HG02973 (cell line): ENCODE measurements around the gene CCDC192.
A peak's percentile ranks its signal among the peaks of the same experiment; 100 is the strongest.
"Not testable (repeated sequence)": the region's sequence is repeated elsewhere in the genome, so short reads cannot be mapped to it uniquely, and the experiment has no call there.

ENCODE experiments used
- ATAC-seq: cut with Tn5 transposase; IDR thresholded peaks from one replicate; pipeline ENCODE4 v1.9.1; 2021; ENCODE audit warnings: moderate library complexity; ENCODE audit not compliant: unreplicated experiment

The CCDC192 gene

DNA sequence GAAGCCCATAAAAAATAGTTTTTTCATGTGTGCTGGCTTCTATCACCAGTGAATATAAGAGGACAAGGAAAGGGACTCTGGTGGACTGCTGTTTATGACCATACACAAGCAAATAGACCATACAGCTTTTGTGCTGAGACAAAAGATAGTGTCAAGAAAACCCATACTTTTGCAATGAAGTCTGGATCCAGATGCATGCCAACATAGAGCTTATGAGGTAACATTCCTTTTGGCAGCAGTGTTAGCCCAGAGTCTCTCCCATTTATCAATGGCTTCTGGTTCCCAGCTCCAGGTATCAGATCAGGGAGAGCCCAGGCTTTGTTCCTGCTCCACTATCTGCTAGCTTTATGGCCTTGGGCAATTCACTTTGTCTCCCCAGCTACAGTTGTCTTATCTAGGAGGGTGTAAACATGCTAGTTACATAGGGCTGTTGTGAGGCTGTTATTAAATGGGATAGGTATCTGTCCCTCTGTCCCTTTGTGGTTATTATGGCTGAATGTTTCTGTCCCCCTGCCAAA, 55.6 kb downstream of the CCDC192 start:
- ATAC-seq: no peak

DNA sequence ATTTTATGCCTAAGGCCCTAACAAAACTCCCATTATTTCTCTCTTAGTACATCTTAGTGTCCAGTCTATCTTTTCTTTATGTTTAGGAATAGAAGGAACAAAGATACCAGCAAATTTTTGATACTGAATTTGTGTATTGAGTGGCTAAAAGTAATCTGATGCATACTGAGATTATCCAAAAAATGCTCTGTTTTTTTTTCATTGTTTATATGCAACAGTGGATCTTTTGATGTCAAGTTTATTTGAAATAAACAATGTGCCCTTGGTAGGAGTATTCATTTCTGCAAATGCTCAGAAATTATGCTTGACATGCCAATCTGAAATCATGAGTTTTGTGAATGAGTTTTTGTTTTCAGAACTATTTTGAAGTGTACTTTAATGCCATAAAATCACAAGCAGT, 58.7 kb downstream of the CCDC192 start:
- ATAC-seq: no peak

- no peak for ATAC-seq
These were observed 59.2 kb downstream of the CCDC192 start for GRCh38 chr5:127762412-127762811.

- no peak for ATAC-seq
These were observed 63.6 kb downstream of the CCDC192 start for GRCh38 chr5:127766676-127767335.

GRCh38 chr5:127769386-127769785, 66.2 kb downstream of the CCDC192 start:
- no peak for ATAC-seq

DNA sequence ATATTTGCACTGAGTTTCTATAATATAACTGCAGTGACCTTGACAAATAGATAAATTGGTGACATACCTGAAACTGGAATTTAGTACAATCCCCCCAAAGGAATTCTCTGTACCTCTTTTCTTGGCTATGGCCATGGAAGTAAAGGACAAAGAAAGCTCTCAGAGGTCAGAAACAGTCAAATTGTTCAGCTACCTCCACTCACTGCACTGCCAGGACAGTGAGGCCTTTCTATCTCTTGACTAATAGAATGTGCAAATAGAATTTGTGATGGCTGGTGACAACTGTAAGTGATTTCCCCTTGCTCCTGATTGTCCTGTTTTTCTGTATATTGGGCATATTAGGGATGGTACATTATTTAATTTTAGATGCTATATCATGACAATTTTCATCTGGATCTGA, 67.1 kb downstream of the CCDC192 start:
- no peak for ATAC-seq

GRCh38 chr5:127772531-127772930, 69.3 kb downstream of the CCDC192 start:
- no peak for ATAC-seq

DNA sequence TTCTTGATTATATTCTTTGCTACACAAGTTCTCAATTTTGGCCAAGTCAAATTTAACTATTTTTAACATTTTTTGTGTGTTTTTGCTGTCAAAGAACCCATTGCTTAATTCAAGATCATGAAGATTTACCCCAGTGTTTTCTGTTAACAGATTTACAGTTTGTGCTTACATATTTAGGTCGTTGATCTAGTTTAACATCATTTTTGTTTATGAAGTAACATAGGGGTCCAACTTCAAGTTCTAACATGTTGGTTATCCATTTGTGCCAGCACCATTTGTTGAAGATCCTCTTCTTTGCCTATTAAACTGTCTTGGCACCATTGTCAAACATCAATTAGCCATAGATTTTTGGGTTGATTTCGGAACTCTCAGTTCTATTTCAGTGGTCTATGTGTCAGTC, 71.0 kb downstream of the CCDC192 start:
- no peak for ATAC-seq

GRCh38 chr5:127776477-127776876, 73.3 kb downstream of the CCDC192 start:
- no peak for ATAC-seq

- ATAC-seq: no peak
These were observed 74.8 kb downstream of the CCDC192 start for GRCh38 chr5:127777957-127778356.

- ATAC-seq: not testable (repeated sequence)
These were observed 79.3 kb downstream of the CCDC192 start for GRCh38 chr5:127782450-127782849.

DNA sequence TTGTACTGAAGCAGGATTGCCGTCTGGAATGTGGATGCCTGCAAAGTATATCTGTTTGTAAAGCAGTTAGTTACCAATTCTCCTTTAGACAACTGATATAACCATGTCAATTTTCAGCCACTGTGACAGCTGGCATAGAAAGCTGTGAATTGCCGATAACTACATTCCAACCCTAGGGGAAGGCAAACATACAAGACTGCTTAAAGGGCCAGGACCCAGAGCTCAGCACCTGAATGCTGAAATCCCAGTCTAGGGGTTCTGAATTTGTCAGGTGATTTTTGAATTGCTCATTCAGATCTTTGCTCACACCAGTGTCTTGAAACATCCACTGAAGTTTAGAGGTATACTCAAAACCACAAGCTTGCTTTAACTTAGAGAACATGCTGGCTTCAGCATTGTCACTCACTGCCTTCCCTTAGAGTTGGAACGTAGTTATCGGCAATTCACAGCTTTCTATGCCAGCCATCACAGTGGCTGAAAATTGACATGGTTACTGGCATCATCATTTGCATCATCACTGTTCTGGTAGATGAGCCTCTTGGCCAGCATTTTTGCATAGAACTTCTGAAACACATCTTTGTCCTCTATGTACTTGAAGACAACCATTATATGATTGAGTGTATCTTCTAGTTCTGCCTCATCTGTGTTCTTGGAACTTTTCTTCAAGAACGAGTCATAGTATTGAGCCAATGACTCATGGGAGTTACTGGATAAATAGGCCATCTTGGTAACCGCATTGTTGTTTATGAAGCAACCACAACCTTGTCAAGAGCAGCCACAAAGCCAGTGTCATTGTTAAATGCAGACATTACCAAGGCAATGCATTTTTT, 82.1 kb downstream of the CCDC192 start:
- peak; percentile 89 for ATAC-seq

DNA sequence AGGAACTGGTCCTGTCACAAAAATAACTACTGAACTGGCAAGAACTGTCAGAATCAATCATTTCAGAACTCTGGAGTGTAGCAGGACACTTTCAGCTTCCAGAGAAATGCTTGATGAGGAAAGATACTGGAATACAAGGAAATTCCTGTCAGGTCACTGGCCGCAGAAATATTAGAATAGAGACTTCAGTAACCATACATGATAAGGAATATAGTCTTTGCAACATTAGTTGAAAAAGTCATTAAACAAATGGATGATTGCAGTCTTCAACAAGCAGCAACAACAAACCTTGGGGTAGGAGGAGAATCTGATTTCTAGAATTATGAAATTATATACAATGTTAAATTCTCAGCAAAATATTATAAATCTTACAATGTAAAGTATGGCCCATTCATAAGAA, 88.2 kb downstream of the CCDC192 start:
- ATAC-seq: no peak

GRCh38 chr5:127791908-127792307, 88.7 kb downstream of the CCDC192 start:
- not testable (repeated sequence) for ATAC-seq

GRCh38 chr5:127793052-127793451, 89.9 kb downstream of the CCDC192 start:
- no peak for ATAC-seq

DNA sequence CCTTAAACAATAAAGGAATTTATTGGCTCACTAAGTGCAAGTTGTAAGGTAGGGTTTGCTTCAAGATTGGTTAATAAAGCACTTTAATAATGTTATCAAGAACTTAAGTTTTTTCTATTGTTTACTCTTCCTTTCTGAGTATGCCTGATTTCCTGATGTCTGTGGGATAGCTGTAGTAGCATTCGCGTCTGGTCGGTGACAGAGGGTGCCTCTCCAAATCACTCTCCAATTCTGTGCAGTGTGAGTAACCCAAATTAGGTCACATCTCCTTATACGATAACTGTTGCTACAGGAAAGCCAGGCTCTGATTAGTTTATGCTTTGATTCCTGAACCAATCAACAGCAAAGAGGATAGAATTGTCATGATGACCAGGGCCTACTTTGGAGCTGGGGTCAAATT, 90.7 kb downstream of the CCDC192 start:
- ATAC-seq: no peak

- ATAC-seq: no peak
These were observed 93.0 kb downstream of the CCDC192 start for GRCh38 chr5:127796211-127796610.

- ATAC-seq: no peak
These were observed 96.2 kb downstream of the CCDC192 start for GRCh38 chr5:127799293-127799905.

DNA sequence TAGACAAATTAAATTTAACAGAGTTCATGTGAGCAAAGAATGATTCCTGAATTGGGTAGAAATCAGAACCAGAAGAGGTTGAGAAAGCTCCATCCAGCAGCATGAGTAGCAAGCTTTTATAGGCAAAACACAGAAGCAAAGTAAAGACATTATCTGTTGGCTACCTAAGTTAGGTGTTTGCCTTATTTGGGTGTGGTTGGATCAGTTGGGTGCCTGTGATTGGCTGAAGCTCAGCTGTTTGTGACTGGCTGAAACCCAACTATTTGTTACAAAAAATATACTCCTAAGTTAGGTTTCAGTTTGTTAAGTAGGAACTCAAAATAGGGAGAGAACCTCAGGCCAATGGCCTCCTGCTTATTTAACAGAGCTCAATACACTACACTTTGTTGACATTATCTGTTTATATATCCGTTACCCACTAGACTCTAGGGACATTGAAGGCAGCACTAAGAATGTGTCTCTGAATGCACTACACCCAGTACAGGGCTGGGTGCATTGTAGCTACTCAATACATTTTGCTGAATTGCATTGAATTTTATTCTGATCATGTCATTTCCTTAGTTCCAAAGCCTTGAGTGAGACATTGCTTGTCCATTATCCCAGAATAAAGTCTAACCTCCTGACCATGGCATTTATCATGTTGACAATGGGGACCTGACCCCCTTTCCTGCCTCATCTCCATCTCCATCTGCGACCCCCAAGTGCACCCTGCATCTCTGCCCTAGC, 98.7 kb downstream of the CCDC192 start:
- ATAC-seq: no peak

- no peak for ATAC-seq
These were observed 99.3 kb downstream of the CCDC192 start for GRCh38 chr5:127802477-127802865.

- ATAC-seq: no peak
These were observed 101.8 kb downstream of the CCDC192 start for GRCh38 chr5:127804886-127805426.
